K562 (cell line): ENCODE measurements around the gene JAK3. TPM values are rescaled to one million over a fixed set of nuclear protein-coding genes. Genes with fewer than 3 reads are reported as not detected.

ENCODE experiments used
- ATF1 ChIP-seq, 2 experiments: fragments of 450-650 bp in 1 of 2; IDR thresholded peaks; 2 replicates each; pipeline ENCODE4 v1.6.1; 2016; ENCODE audit warnings: missing compliant biosample characterization in 1 of 2, missing genetic modification characterization in 1 of 2
- BHLHE40 ChIP-seq: IDR thresholded peaks from 2 replicates; pipeline ENCODE4 v1.6.1; 2011; ENCODE audit warnings: low read length, improper control_type of control experiment
- MYC ChIP-seq, 2 experiments: fragments of 250-450 bp in 1 of 2; sonication (Bioruptor Pico) in 1 of 2; IDR thresholded peaks; 2 replicates each; pipeline versions ENCODE4 v1.5.1 to v1.6.1; 2012 to 2021; ENCODE audit warnings: low read depth in 2 of 2, borderline replicate concordance in 1 of 2, improper control_type of control experiment in 1 of 2, low read length in 1 of 2, mild to moderate bottlenecking in 1 of 2, moderate library complexity in 1 of 2
- RAD51 ChIP-seq: fragments of 450-650 bp; IDR thresholded peaks from 2 replicates; pipeline ENCODE4 v1.7.1; 2016; ENCODE audit warnings: low read depth, mild to moderate bottlenecking, borderline replicate concordance
- RBFOX2 ChIP-seq: fragments of 200-400 bp; formaldehyde crosslinking; IDR thresholded peaks from 2 replicates; pipeline ENCODE4 v1.6.1; 2017; ENCODE audit warnings: low read depth, mild to moderate bottlenecking, low read length, moderate library complexity
- RUNX1 ChIP-seq: sonication (generic); IDR thresholded peaks from 2 replicates; pipeline ENCODE4 v1.6.1; 2016; ENCODE audit warnings: antibody characterized with exemption, low read depth
- SP1 ChIP-seq: sonication (generic); formaldehyde crosslinking; IDR thresholded peaks from 2 replicates; pipeline ENCODE4 v1.8.1; 2022; ENCODE audit warnings: mild to moderate bottlenecking, missing genetic modification reagents
- VEZF1 ChIP-seq: fragments of 200-800 bp; sonication (Bioruptor generic); IDR thresholded peaks from 2 replicates; pipeline ENCODE4 v1.6.1; 2017; ENCODE audit warnings: missing genetic modification characterization, missing compliant biosample characterization
- YY1 ChIP-seq, 3 experiments: IDR thresholded peaks; 2 replicates each; pipeline ENCODE4 v1.6.1; 2011; ENCODE audit warnings: low read length in 2 of 3, mild to moderate bottlenecking in 2 of 3, moderate library complexity in 2 of 3, borderline replicate concordance in 1 of 3, control low read depth in 1 of 3, low read depth in 1 of 3; ENCODE audit not compliant: insufficient read depth in 3 of 3, insufficient replicate concordance in 2 of 3, control insufficient read depth in 1 of 3, insufficient read length in 1 of 3; ENCODE audit errors: extremely low read depth in 1 of 3
- ZBTB40 ChIP-seq, 2 experiments: fragments of 450-650 bp in 1 of 2; sonication (generic) in 1 of 2; formaldehyde crosslinking in 1 of 2; IDR thresholded peaks; 2 replicates each; pipeline versions ENCODE4 v1.7.1 to v1.9.0; 2016 to 2022; ENCODE audit warnings: inconsistent platforms in 1 of 2, mild to moderate bottlenecking in 1 of 2, missing genetic modification reagents in 1 of 2
- ZNF121 ChIP-seq: sonication (generic); formaldehyde crosslinking; conservative IDR thresholded peaks from 2 replicates; pipeline ENCODE4 v1.8.0; 2022; ENCODE audit warnings: missing genetic modification reagents
- polyA plus RNA-seq, 8 experiments: library from polyadenylated mRNA; depleted of rRNA in 4 of 8; stranded (reverse) in 5 of 8; unstranded in 3 of 8; fragments of >200 nt; fragmentation: Nextera tagmentation in 2 of 8; fragmentation: Illumina TruSeq in 1 of 8; extraction: Ambion mirVana in 2 of 8; extraction: Trizol in 1 of 8; gene quantifications; 2 replicates each; pipeline versions ENCODE4 v1.2.1 to v1.2.3, GENCODE V29; 2011 to 2014; ENCODE audit warnings: inconsistent platforms in 1 of 8, missing spikeins in 1 of 8
- total RNA-seq, 7 experiments: library from RNA; depleted of rRNA in 6 of 7; stranded (reverse); fragments of >200 nt in 6 of 7; fragmentation: Illumina TruSeq in 2 of 7; extraction: Trizol in 2 of 7; gene quantifications; 2 replicates each; pipeline versions ENCODE4 v1.2.1 to v1.2.3, GENCODE V29; 2011 to 2021; ENCODE audit warnings: low replicate concordance in 1 of 7
- TF ChIP-seq, protein P1 (sequence below): sonication (generic); formaldehyde crosslinking; IDR thresholded peaks from 2 replicates; pipeline ENCODE4 v1.8.0; 2022; ENCODE audit warnings: missing genetic modification reagents, mild to moderate bottlenecking, moderate library complexity, borderline replicate concordance

JAK3 gene
- total and polyA plus RNA-seq, 9 of the 15 experiments (the other 6 are each of a cell fraction or from before 2014, with no cell fraction given): 0.01 to 0.18 (median 0.07) TPM; not detected in 1

DNA sequence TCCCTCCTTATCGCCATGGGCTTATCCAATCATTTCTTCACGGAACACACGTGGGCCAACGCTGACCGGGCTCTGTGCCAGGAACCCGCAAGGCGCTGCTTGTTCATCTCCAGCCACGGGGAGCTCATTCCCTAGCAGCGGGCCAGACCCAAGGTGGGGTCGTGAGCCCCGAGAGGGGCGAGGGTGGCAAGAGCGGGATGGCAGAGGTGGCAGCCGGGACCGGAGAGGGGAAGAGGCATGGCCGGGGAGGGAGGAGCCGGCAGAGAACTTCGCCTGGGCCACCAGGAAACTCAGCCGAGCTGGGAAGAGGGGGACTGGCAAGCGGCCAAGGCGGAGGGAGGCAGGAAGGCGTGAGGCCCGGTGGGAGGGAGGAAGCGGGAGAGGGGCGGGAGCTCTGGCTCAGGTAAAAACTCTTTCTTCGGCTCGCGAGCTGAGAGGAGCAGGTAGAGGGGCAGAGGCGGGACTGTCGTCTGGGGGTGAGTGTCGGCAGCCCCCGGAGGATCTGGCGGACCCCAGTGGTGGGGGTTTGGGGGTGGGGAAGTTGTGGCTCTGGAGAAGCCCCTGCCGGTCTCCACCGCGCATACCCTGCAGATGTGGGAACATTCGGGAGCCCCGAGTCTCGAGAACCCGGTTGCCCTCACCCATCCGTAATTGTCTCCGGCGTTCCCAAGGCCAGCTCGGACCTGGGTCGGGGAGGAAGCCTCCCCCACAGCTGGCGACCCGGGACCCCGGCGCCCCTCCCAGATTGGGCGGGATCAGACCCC lies 52.9 kb downstream of the JAK3 start, which contains the start of gene B3GNT3 (continued):
- TF ChIP-seq VEZF1 (CRISPR knock-in tag) (peak; percentile 49), RAD51 (peak; percentile 38; the same call in 1 of the 2 replicates), ZNF121 (CRISPR knock-in tag) (0 out of 2 replicates have a peak, but pooled peaks have one; percentile 2), MYC (IDR thresholded peaks at IDR 0.05; ENCODE audit: low read depth, low read length) (peak; percentile 84), MYC (CRISPR knock-in tag; IDR thresholded peaks at IDR 0.05; ENCODE audit: borderline replicate concordance, low read depth) (peak; percentile 43; the same call in 1 of the 2 replicates), RBFOX2 (peak; percentile 50), ATF1 (CRISPR knock-in tag; IDR thresholded peaks at IDR 0.05) (no peak), ATF1 (tag; IDR thresholded peaks at IDR 0.05) (peak; percentile 42; the same call in 1 of the 2 replicates), SP1 (0 out of 2 replicates have a peak, but pooled peaks have one; percentile 24), RUNX1 (no peak), ZBTB40 (IDR thresholded peaks at IDR 0.05) (0 out of 2 replicates have a peak, but pooled peaks have one; percentile 49), ZBTB40 (CRISPR knock-in tag; IDR thresholded peaks at IDR 0.05) (no peak), YY1 (IDR thresholded peaks at IDR 0.05; ENCODE audit: borderline replicate concordance in 1 of 3, control insufficient read depth in 1 of 3, extremely low read depth in 1 of 3, insufficient read depth in 3 of 3, insufficient read length in 1 of 3, insufficient replicate concordance in 2 of 3, low read depth in 1 of 3, low read length in 2 of 3) (peak in 1 of 3 experiments; percentile 27), BHLHE40 (0 out of 2 replicates have a peak, but pooled peaks have one; percentile 19)
- TF ChIP-seq, protein P1, sequence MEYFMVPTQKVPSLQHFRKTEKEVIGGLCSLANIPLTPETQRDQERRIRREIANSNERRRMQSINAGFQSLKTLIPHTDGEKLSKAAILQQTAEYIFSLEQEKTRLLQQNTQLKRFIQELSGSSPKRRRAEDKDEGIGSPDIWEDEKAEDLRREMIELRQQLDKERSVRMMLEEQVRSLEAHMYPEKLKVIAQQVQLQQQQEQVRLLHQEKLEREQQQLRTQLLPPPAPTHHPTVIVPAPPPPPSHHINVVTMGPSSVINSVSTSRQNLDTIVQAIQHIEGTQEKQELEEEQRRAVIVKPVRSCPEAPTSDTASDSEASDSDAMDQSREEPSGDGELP (CRISPR knock-in tag): peak; percentile 53; the same call in 1 of the 2 replicates
